ENCODE data around the gene ZNF30.

DNA sequence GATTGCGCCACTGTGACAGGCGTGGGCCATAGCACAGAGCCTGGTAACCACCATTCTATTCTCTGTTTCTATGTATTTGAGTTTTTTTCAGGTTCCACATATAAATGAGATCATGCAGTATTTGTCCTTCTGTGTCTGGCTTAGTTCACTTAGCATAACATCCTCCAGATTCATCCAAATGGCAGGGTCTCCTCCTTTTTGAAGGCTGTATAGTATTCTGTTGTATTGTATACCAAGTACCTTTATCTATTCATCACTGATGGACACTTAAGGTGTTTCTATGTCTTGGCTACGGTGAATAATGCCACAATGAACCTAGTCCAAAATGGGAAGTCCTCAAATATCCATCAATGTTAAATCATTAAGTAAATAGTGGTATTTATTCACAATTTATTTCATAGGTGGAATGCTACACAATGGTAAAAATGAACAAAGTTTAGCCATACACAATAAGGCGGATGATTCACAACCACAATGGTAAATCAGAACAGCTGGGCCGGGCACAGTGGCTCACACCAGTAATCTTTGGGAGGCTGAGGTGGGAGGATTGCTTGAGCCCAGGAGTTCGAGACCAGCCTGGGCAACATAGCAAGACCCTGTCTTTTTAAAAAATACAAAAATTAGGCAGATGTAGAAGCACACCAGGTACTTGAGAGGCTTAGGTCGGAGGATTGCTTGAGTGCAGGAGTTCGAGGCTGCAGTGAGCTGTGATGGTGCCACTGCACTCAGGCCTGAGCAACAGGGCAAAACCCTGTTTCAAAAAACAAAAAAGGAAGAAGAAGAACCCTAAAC, 65.0 kb downstream of the ZNF30 start:
- TF ChIP-seq, protein P1, sequence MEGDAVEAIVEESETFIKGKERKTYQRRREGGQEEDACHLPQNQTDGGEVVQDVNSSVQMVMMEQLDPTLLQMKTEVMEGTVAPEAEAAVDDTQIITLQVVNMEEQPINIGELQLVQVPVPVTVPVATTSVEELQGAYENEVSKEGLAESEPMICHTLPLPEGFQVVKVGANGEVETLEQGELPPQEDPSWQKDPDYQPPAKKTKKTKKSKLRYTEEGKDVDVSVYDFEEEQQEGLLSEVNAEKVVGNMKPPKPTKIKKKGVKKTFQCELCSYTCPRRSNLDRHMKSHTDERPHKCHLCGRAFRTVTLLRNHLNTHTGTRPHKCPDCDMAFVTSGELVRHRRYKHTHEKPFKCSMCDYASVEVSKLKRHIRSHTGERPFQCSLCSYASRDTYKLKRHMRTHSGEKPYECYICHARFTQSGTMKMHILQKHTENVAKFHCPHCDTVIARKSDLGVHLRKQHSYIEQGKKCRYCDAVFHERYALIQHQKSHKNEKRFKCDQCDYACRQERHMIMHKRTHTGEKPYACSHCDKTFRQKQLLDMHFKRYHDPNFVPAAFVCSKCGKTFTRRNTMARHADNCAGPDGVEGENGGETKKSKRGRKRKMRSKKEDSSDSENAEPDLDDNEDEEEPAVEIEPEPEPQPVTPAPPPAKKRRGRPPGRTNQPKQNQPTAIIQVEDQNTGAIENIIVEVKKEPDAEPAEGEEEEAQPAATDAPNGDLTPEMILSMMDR (IDR thresholded peaks at IDR 0.05) = no peak
- no peak for TF ChIP-seq POLR2AphosphoS5 (IDR thresholded peaks at IDR 0.05)
- TF ChIP-seq POLR2A (IDR thresholded peaks at IDR 0.05) = no peak
